SKM-1 (cell line): ENCODE measurements around the gene ZNF774.
"Not testable (repeated sequence)": the region's sequence is repeated elsewhere in the genome, so short reads cannot be mapped to it uniquely, and the experiment has no call there.

Experiments used
- DNase-seq: peaks from one replicate; lab custom pipeline; 2025; ENCODE audit not compliant: unreplicated experiment; lab: John Stamatoyannopoulos, UW

Gene ZNF774

DNA sequence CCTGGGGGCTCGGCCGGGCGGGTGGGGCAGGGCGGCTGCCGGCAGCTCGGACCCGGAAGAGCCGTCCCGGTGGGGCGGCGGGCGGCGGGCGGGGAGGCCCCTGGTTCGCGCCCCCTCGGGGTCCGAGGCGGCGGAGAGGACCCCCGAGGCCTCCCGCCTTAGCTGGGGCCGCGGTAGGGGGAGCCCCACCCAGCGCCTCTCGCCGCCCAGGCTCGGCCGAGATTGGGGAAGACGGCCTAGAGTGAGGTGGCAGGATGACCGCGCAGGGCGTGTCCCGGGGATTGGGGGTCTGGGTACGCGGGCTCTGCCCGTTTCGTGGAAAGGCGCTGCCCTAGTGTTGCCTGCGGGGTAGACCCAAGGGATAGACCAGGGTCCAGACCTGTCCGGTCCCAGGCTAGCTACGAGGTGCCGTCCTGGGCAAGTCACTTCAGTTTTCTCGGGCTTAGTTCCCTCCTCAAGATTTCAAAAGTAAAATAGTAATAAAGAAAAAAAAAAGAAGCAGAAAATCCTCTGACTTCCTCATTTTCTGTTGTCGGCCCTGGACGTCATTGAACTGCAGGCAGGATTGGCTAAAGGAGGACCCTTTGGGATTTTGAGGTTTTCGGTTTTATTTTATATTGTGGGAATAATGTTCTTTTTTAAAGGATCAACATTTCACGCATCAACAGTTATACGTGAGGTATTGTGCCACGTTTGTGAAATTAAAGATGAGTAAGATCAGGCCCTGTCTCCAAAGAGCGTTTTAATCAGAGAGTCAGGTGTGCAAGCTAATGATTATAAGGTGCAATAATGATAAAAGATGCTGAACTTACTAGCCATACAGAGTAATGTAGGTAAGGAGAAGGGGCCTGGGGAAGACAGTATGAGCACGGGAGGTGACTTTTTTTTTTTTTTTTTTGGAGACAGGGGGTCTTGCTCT lies 36.6 kb downstream of the ZNF774 start:
- DNase-seq: peak; percentile 69

- DNase-seq: no peak
Observed at GRCh38 chr15:90389513-90389912, 37.4 kb downstream of the ZNF774 start.

DNA sequence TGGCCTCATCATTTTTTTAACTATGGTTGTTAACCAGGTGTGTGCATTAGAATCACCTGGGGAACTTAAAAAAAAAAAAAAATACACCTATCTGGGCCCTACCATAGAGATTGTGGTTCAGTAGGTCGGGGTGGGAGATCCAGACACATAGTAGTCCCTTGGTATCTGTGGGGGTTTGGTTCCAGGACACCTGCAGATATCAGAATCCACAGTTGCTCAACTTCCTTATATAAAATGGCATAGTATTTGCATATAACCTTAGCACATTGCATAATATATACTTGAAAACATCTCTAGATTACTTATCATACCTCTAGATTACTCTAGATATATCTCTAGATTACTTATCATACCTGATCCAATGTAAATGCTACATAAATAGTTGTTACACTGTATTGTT lies 41.0 kb downstream of the ZNF774 start:
- no peak for DNase-seq

DNA sequence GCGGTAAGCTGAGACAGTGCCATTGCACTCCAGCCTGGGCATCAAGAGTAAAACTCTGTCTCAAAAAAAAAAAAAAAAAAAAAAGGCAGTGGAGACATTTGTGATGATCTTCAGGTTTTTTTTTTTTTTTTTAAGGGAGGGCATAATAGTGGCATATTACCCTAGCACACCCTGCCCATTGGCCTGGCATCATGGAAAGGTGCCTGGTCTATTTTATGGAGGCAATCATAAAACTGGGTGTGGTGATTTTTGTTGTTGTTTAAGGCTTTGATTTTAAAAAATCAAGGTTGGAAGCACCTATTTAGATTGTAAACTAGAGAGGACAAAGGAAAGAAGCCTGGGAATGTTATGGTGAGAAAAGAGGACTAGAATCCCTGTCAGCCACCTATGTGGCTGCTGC lies 42.0 kb downstream of the ZNF774 start:
- no peak for DNase-seq

DNA sequence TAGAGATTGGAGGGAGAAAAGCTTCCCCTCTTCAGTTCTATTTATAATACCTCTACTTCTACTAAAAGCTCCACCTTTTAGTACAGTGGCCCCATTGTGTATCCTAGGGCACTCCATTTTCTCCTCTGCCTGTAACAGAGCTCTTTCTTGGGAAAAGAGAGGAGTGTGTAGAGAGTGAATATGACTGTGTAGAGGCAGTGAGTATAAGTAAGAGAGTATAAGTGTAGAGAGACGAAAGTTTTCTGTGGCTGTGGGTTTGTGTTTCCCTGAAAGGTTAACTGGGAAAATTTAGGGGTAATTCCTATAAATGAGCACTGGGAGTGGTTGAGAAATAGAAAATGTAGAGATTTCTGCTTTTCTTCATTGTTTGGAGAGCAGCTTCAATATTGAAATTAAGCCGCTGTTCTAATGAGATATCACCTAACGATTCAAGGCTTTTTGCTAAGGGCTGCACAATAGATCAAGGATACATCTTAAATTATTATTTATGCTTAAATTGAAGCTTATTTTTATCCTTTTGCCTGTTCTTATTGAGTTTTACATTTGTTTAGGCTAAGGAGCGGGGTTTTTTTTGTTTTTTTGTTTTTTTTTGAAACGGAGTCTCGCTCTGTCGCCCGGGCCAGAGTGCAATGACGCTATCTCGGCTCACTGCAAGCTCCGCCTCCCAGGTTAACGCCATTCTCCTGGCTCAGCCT lies 42.8 kb downstream of the ZNF774 start:
- no peak for DNase-seq

DNA sequence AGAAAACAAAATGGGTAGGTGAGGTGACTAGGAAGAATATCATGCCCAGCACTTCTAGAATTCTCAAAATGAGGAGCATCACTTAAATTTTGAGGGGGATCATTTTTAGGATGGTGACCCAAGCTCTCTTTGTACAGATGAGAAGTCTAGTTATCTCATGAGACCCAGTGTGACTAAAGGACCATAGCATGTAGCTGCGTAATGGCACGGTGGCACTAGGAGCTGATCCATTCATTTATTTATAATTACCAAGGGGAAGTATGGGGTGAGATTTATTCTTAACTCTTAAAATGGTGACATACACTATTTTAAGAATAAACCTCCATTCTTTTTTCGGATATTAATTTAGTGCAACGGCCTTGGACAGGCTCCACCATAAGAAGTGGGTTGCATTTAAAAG lies 44.2 kb downstream of the ZNF774 start:
- DNase-seq: no peak

DNA sequence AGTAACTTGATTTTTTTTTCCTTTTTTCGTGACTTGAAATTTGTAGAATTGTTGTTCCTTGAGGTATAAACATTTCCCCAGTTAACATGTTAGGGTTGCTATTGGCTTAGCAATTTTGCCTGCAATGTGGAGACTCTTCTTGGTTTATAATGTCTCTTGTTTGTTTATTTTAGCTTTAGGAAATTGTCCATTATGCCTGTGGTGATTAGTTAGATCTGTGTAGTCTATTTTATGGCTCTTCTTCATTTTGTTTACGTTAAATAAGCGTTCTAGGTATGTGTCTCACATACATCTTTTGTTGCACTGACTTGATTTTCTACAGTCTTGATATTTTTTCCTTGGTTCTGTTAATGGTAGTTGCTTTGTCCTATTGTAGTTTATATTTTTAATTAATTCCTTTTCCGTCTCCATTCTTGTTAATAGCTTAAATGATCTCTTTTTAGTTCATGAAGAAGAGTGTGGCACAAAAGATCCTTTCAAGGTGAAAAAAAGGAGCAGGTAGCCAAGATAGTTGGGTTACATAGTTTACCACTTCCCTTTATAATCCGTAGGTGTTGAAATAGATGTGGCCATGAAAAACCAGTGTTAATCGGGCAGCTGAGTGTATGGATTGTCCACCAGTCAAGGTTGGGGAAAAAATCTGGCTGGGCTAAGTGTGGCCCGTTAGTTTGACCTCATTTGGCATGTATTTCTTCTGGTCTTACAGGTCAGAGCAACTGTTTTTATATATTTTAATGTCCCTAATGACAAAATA lies 48.1 kb downstream of the ZNF774 start:
- DNase-seq: peak; percentile 43

- DNase-seq: peak; percentile 95
Observed at GRCh38 chr15:90400759-90401314, 48.8 kb downstream of the ZNF774 start.

- no peak for DNase-seq
Observed at GRCh38 chr15:90401495-90401894, 49.4 kb downstream of the ZNF774 start.

DNA sequence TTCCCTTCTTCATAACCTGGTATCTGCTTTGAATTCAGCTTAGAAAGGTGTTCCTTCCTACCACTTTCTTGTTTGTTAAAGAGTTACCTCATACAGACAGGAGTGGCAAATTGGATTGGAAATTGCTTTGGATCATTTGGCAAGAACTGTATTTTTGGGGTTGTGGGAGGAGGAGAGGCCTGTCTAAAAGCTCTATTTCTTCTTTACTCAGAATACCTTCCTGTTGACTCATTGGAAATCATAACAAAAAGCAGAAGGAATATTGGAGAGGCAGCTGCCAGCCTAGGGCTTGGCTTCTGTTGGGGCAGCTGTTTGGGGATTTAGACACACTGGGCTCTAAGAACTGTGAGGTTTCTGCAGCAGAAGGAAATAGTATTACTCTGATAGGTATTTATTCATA lies 50.1 kb downstream of the ZNF774 start:
- no peak for DNase-seq

GRCh38 chr15:90402767-90403166 lies 50.7 kb downstream of the ZNF774 start:
- DNase-seq: no peak

- no peak for DNase-seq
Observed at GRCh38 chr15:90405055-90405607, 53.0 kb downstream of the ZNF774 start.

DNA sequence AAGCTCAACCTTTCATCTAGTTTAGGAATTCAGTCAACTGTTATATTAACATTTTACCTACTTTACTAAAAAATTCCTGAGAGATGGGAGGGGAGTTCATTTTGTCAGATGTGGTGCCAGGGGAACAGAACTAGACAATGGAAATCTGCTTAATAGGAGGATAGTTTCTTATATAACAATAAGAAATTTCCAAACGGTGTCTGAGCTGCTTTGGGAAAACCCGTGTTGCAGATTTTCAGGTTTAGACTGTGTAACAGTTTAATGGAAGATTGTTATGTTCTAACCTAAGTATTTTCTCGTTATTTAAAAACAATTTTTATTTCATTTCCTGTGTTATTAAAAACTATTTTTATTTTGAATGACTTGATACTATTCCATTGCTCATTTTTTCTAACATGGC lies 55.3 kb downstream of the ZNF774 start:
- no peak for DNase-seq

DNA sequence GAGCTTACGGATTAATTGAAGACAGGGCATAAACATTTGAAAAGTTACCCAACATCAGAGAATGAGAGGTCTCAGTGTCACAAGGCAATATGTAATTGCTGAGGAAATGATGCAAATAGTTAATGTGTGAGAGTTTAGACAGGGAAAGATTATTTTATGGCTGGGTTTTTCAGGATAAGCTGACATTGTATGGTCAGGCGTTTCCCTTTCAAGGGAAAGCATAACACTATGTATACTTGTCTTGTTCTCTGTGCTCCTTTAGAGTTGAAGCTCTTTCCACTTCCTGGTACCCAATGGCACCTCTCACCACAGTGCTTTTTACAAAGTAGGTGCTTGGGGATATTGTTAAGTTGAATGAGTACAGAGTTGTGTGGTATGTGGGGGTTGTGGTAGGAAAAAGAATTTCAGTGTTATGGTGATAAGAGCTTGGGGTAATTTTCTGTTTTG lies 55.8 kb downstream of the ZNF774 start:
- no peak for DNase-seq

- DNase-seq: no peak
Observed at GRCh38 chr15:90408657-90409056, 56.6 kb downstream of the ZNF774 start.

- not testable (repeated sequence) for DNase-seq
Observed at GRCh38 chr15:90409587-90409986, 57.5 kb downstream of the ZNF774 start.

- not testable (repeated sequence) for DNase-seq
Observed at GRCh38 chr15:90410316-90410715, 58.2 kb downstream of the ZNF774 start.

DNA sequence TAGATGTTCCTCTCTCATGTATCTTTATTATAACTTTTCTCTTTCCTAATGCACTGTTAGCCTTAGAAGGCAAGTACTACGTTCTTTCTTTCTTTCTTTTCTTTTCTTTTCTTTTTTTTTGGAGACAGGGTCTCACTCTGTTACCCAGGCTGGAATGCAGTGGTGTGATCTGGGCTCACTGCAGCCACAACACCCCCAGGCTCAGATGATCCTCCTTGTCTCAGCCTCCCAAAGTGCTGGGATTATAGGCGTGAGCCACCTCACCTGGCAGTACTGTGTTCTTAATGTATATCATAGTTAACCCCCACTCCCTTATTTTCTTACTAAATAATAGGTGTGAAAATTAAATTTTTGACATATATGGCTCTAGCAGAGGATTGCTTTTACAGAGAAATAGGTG lies 59.1 kb downstream of the ZNF774 start:
- no peak for DNase-seq
